ENCODE results near the gene IRF2BPL.
"Not testable (repeated sequence)": the region's sequence is repeated elsewhere in the genome, so short reads cannot be mapped to it uniquely, and the experiment has no call there.

IRF2BPL gene

GRCh38 chr14:77022236-77022852, 6.2 kb downstream of the IRF2BPL start:
- H3K4me3 ChIP-seq (ENCODE audit: low read length in 2 of 2) = no peak overlapping the region
- H3K4me1 ChIP-seq (ENCODE audit: control insufficient read depth, insufficient read depth, low read length) = peaks cover 40% of the 10 kb centered on the region
- H3K9ac ChIP-seq (ENCODE audit: low read length in 2 of 2) = no peak overlapping the region
- peak overlapping the region; percentile 73 for H3K27ac ChIP-seq (ENCODE audit: low read length)
- no peaks in the 10 kb centered on the region for H3K27me3 ChIP-seq (ENCODE audit: control insufficient read depth in 1 of 2, insufficient read depth in 2 of 2, low read length in 2 of 2)
- H3K9me3 ChIP-seq (ENCODE audit: control insufficient read depth in 2 of 2, low read length in 2 of 2) = no peaks in the 10 kb centered on the region
- peaks cover 0 to 2% of the 10 kb centered on the region in 2 donors for H3K36me3 ChIP-seq (ENCODE audit: control insufficient read depth in 2 of 2, insufficient read depth in 2 of 2, low read length in 2 of 2)

GRCh38 chr14:77021424-77021823, 7.1 kb downstream of the IRF2BPL start:
- not testable (repeated sequence) for H3K36me3 ChIP-seq (ENCODE audit: control insufficient read depth in 2 of 2, insufficient read depth in 2 of 2, low read length in 2 of 2); H3K27ac ChIP-seq (ENCODE audit: low read length)
- H3K4me1 ChIP-seq (ENCODE audit: control insufficient read depth, insufficient read depth, low read length) = peaks cover 35% of the 10 kb centered on the region

GRCh38 chr14:77018785-77019184, 9.7 kb downstream of the IRF2BPL start:
- peaks cover 0 to 2% of the 10 kb centered on the region in 2 donors for H3K36me3 ChIP-seq (ENCODE audit: control insufficient read depth in 2 of 2, insufficient read depth in 2 of 2, low read length in 2 of 2)
- peaks cover 23% of the 10 kb centered on the region for H3K4me1 ChIP-seq (ENCODE audit: control insufficient read depth, insufficient read depth, low read length)
- H3K27me3 ChIP-seq (ENCODE audit: control insufficient read depth in 1 of 2, insufficient read depth in 2 of 2, low read length in 2 of 2) = no peaks in the 10 kb centered on the region
- H3K27ac ChIP-seq (ENCODE audit: low read length) = no peak overlapping the region
- no peak overlapping the region for H3K4me3 ChIP-seq (ENCODE audit: low read length in 2 of 2)
- no peak overlapping the region for H3K9ac ChIP-seq (ENCODE audit: low read length in 2 of 2)
- H3K9me3 ChIP-seq (ENCODE audit: control insufficient read depth in 2 of 2, low read length in 2 of 2) = no peaks in the 10 kb centered on the region

More at GRCh38 chr14:77021424-77021823, 7.1 kb downstream of the IRF2BPL start:
- not testable (repeated sequence) for H3K4me3 ChIP-seq (ENCODE audit: low read length in 2 of 2); H3K27me3 ChIP-seq (ENCODE audit: control insufficient read depth in 1 of 2, insufficient read depth in 2 of 2, low read length in 2 of 2); H3K9ac ChIP-seq (ENCODE audit: low read length in 2 of 2); H3K9me3 ChIP-seq (ENCODE audit: control insufficient read depth in 2 of 2, low read length in 2 of 2)

GRCh38 chr14:77017666-77018065, 10.8 kb downstream of the IRF2BPL start:
- no peak overlapping the region for H3K9ac ChIP-seq (ENCODE audit: low read length in 2 of 2)
- no peaks in the 10 kb centered on the region for H3K27me3 ChIP-seq (ENCODE audit: control insufficient read depth in 1 of 2, insufficient read depth in 2 of 2, low read length in 2 of 2)
- peaks cover 18% of the 10 kb centered on the region for H3K4me1 ChIP-seq (ENCODE audit: control insufficient read depth, insufficient read depth, low read length)
- no peak overlapping the region for H3K4me3 ChIP-seq (ENCODE audit: low read length in 2 of 2)
- no peaks in the 10 kb centered on the region for H3K36me3 ChIP-seq (ENCODE audit: control insufficient read depth in 2 of 2, insufficient read depth in 2 of 2, low read length in 2 of 2)
- H3K27ac ChIP-seq (ENCODE audit: low read length) = no peak overlapping the region
- no peaks in the 10 kb centered on the region for H3K9me3 ChIP-seq (ENCODE audit: control insufficient read depth in 2 of 2, low read length in 2 of 2)

GRCh38 chr14:77014734-77015133, 13.8 kb downstream of the IRF2BPL start:
- H3K36me3 ChIP-seq (ENCODE audit: control insufficient read depth in 2 of 2, insufficient read depth in 2 of 2, low read length in 2 of 2) = no peaks in the 10 kb centered on the region
- H3K9ac ChIP-seq (ENCODE audit: low read length in 2 of 2) = no peak overlapping the region
- peaks cover 15% of the 10 kb centered on the region for H3K4me1 ChIP-seq (ENCODE audit: control insufficient read depth, insufficient read depth, low read length)
- H3K4me3 ChIP-seq (ENCODE audit: low read length in 2 of 2) = no peak overlapping the region
- H3K9me3 ChIP-seq (ENCODE audit: control insufficient read depth in 2 of 2, low read length in 2 of 2) = no peaks in the 10 kb centered on the region
- no peak overlapping the region for H3K27ac ChIP-seq (ENCODE audit: low read length)
- H3K27me3 ChIP-seq (ENCODE audit: control insufficient read depth in 1 of 2, insufficient read depth in 2 of 2, low read length in 2 of 2) = no peaks in the 10 kb centered on the region

- no peaks in the 10 kb centered on the region for H3K36me3 ChIP-seq (ENCODE audit: control insufficient read depth in 2 of 2, insufficient read depth in 2 of 2, low read length in 2 of 2)
- no peak overlapping the region for H3K4me3 ChIP-seq (ENCODE audit: low read length in 2 of 2)
- H3K9me3 ChIP-seq (ENCODE audit: control insufficient read depth in 2 of 2, low read length in 2 of 2) = no peaks in the 10 kb centered on the region
- no peak overlapping the region for H3K27ac ChIP-seq (ENCODE audit: low read length)
- H3K27me3 ChIP-seq (ENCODE audit: control insufficient read depth in 1 of 2, insufficient read depth in 2 of 2, low read length in 2 of 2) = no peaks in the 10 kb centered on the region
- H3K4me1 ChIP-seq (ENCODE audit: control insufficient read depth, insufficient read depth, low read length) = peaks cover 15% of the 10 kb centered on the region
- H3K9ac ChIP-seq (ENCODE audit: low read length in 2 of 2) = no peak overlapping the region
Observed at GRCh38 chr14:77014004-77014604, 14.4 kb downstream of the IRF2BPL start.

- no peak overlapping the region for H3K4me3 ChIP-seq (ENCODE audit: low read length in 2 of 2)
- no peaks in the 10 kb centered on the region for H3K36me3 ChIP-seq (ENCODE audit: control insufficient read depth in 2 of 2, insufficient read depth in 2 of 2, low read length in 2 of 2)
- no peak overlapping the region for H3K9ac ChIP-seq (ENCODE audit: low read length in 2 of 2)
- no peaks in the 10 kb centered on the region for H3K27me3 ChIP-seq (ENCODE audit: control insufficient read depth in 1 of 2, insufficient read depth in 2 of 2, low read length in 2 of 2)
- H3K27ac ChIP-seq (ENCODE audit: low read length) = no peak overlapping the region
- H3K4me1 ChIP-seq (ENCODE audit: control insufficient read depth, insufficient read depth, low read length) = peaks cover 22% of the 10 kb centered on the region
- no peaks in the 10 kb centered on the region for H3K9me3 ChIP-seq (ENCODE audit: control insufficient read depth in 2 of 2, low read length in 2 of 2)
Observed at GRCh38 chr14:77012193-77012765, 16.2 kb downstream of the IRF2BPL start.

- no peak overlapping the region for H3K4me3 ChIP-seq (ENCODE audit: low read length in 2 of 2)
- no peaks in the 10 kb centered on the region for H3K9me3 ChIP-seq (ENCODE audit: control insufficient read depth in 2 of 2, low read length in 2 of 2)
- H3K4me1 ChIP-seq (ENCODE audit: control insufficient read depth, insufficient read depth, low read length) = peaks cover 22% of the 10 kb centered on the region
- no peak overlapping the region for H3K9ac ChIP-seq (ENCODE audit: low read length in 2 of 2)
- H3K36me3 ChIP-seq (ENCODE audit: control insufficient read depth in 2 of 2, insufficient read depth in 2 of 2, low read length in 2 of 2) = no peaks in the 10 kb centered on the region
- H3K27ac ChIP-seq (ENCODE audit: low read length) = no peak overlapping the region
- H3K27me3 ChIP-seq (ENCODE audit: control insufficient read depth in 1 of 2, insufficient read depth in 2 of 2, low read length in 2 of 2) = no peaks in the 10 kb centered on the region
Observed at GRCh38 chr14:77011245-77011644, 17.3 kb downstream of the IRF2BPL start.

- H3K9me3 ChIP-seq (ENCODE audit: control insufficient read depth in 2 of 2, low read length in 2 of 2) = no peaks in the 10 kb centered on the region
- peaks cover 17% of the 10 kb centered on the region for H3K4me1 ChIP-seq (ENCODE audit: control insufficient read depth, insufficient read depth, low read length)
- no peak overlapping the region for H3K27ac ChIP-seq (ENCODE audit: low read length)
- H3K27me3 ChIP-seq (ENCODE audit: control insufficient read depth in 1 of 2, insufficient read depth in 2 of 2, low read length in 2 of 2) = no peaks in the 10 kb centered on the region
- no peaks in the 10 kb centered on the region for H3K36me3 ChIP-seq (ENCODE audit: control insufficient read depth in 2 of 2, insufficient read depth in 2 of 2, low read length in 2 of 2)
- H3K4me3 ChIP-seq (ENCODE audit: low read length in 2 of 2) = no peak overlapping the region
- H3K9ac ChIP-seq (ENCODE audit: low read length in 2 of 2) = no peak overlapping the region
Observed at GRCh38 chr14:77009014-77009413, 19.5 kb downstream of the IRF2BPL start.

GRCh38 chr14:77008541-77008940, 20.0 kb downstream of the IRF2BPL start:
- H3K36me3 ChIP-seq (ENCODE audit: control insufficient read depth in 2 of 2, insufficient read depth in 2 of 2, low read length in 2 of 2) = no peaks in the 10 kb centered on the region
- H3K4me1 ChIP-seq (ENCODE audit: control insufficient read depth, insufficient read depth, low read length) = peaks cover 12% of the 10 kb centered on the region
- no peak overlapping the region for H3K4me3 ChIP-seq (ENCODE audit: low read length in 2 of 2)
- no peaks in the 10 kb centered on the region for H3K27me3 ChIP-seq (ENCODE audit: control insufficient read depth in 1 of 2, insufficient read depth in 2 of 2, low read length in 2 of 2)
- no peaks in the 10 kb centered on the region for H3K9me3 ChIP-seq (ENCODE audit: control insufficient read depth in 2 of 2, low read length in 2 of 2)
- no peak overlapping the region for H3K9ac ChIP-seq (ENCODE audit: low read length in 2 of 2)
- H3K27ac ChIP-seq (ENCODE audit: low read length) = no peak overlapping the region

- Histone ChIP-seq H3K27ac (ENCODE audit: low read length) (no peak overlapping the region), H3K4me3 (ENCODE audit: low read length in 2 of 2) (no peak overlapping the region), H3K36me3 (ENCODE audit: control insufficient read depth in 2 of 2, insufficient read depth in 2 of 2, low read length in 2 of 2) (no peaks in the 10 kb centered on the region), H3K4me1 (ENCODE audit: control insufficient read depth, insufficient read depth, low read length) (peaks cover 8% of the 10 kb centered on the region), H3K27me3 (ENCODE audit: control insufficient read depth in 1 of 2, insufficient read depth in 2 of 2, low read length in 2 of 2) (no peaks in the 10 kb centered on the region), H3K9ac (ENCODE audit: low read length in 2 of 2) (no peak overlapping the region), H3K9me3 (ENCODE audit: control insufficient read depth in 2 of 2, low read length in 2 of 2) (no peaks in the 10 kb centered on the region)
Observed at GRCh38 chr14:77007975-77008421, 20.5 kb downstream of the IRF2BPL start.

All from stomach smooth muscle (tissue), 2 donors.